ENCODE measurements around the gene PGRMC2. TPM values are rescaled to one million over a fixed set of nuclear protein-coding genes. Genes with fewer than 3 reads are reported as not detected.

PGRMC2 gene
- total RNA-seq, 1 donor from 2014 or later, result 28.3 TPM

DNA sequence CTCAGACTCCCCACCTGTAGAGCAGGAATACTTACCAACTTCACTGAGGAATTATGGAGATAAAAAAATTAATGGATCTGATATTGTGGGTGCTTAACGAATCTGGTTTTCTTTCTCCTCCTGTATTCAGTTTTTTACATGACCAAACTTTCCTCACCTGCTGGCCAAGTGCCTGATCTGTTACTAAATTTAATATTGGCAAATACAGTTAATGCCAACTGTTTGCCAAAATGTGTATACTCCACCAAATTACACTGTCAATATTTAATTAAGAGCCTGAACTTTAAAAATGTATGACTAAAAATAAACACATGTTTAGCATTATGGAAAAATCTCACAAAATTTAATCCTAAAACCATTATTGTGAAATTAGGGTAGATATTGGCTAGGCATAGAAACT lies 3.3 kb downstream of the PGRMC2 start:
- DNase-seq (no peak), ATAC-seq (ENCODE audit: low read depth) (no peak)
- H3K4me3 Mint-ChIP-seq, result no peak overlapping the region
- peaks cover 37% of the 10 kb centered on the region for H3K4me1 Mint-ChIP-seq
- H3K27me3 Mint-ChIP-seq, result no peaks in the 10 kb centered on the region
- POLR2A ChIA-PET, result no interaction called here
- TF ChIP-seq CTCF (IDR thresholded peaks at IDR 0.05), result no peak
- CTCF ChIA-PET, result no interaction called here
- intact Hi-C loops (cut with micrococcal nuclease), result no loop called here
- peaks cover 12% of the 10 kb centered on the region for H3K36me3 Mint-ChIP-seq (ENCODE audit: low read depth)
- no peaks in the 10 kb centered on the region for H3K9me3 Mint-ChIP-seq
- no peak overlapping the region for H3K27ac Mint-ChIP-seq

- POLR2A ChIA-PET, result no interaction called here
- H3K4me1 Mint-ChIP-seq, result peaks cover 33% of the 10 kb centered on the region
- no peak overlapping the region for H3K27ac Mint-ChIP-seq
- CTCF ChIA-PET, result no interaction called here
- H3K36me3 Mint-ChIP-seq (ENCODE audit: low read depth), result peaks cover 12% of the 10 kb centered on the region
- ATAC-seq (ENCODE audit: low read depth) (no peak), DNase-seq (no peak)
- H3K27me3 Mint-ChIP-seq, result no peaks in the 10 kb centered on the region
- intact Hi-C loops (cut with micrococcal nuclease), result no loop called here
- TF ChIP-seq CTCF (IDR thresholded peaks at IDR 0.05), result no peak
- H3K4me3 Mint-ChIP-seq, result no peak overlapping the region
- no peaks in the 10 kb centered on the region for H3K9me3 Mint-ChIP-seq
Measured at GRCh38 chr4:128283071-128283470, 4.5 kb downstream of the PGRMC2 start.

DNA sequence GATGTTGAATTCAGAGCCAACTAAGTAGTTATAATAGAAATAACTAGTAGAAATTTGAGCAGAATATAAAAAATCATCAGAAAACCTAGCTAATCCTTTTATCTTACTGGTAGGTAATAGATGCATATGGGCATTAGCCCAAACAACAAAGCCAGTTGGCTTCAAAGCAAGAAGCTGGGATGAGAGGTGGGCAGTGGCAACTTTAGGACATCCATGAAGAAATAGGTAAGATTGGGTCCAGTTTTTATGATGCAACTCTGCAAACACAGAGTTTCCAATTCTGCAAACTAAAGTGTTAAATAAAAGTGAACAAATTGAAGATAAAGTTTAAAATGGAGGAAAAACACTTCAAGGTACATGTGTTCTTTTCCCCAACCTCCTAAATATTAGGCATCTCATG lies 5.1 kb downstream of the PGRMC2 start:
- Mint-ChIP-seq H3K4me3 (no peak overlapping the region), H3K27me3 (no peaks in the 10 kb centered on the region), H3K4me1 (peaks cover 33% of the 10 kb centered on the region), H3K9me3 (no peaks in the 10 kb centered on the region), H3K36me3 (ENCODE audit: low read depth) (peaks cover 12% of the 10 kb centered on the region), H3K27ac (no peak overlapping the region)
- DNase-seq (no peak), ATAC-seq (ENCODE audit: low read depth) (no peak)
- ChIA-PET POLR2A (no interaction called here), CTCF (interaction anchor here (0.6 kb wide), 1 partner anchor 92 kb away, joined by 3 read pairs; no protein-coding TSS in a partner anchor)
- intact Hi-C loops (cut with micrococcal nuclease), result no loop called here
- no peak for TF ChIP-seq CTCF (IDR thresholded peaks at IDR 0.05)

GRCh38 chr4:128281354-128281753 lies 6.3 kb downstream of the PGRMC2 start:
- no peak overlapping the region for H3K27ac Mint-ChIP-seq
- no peak for TF ChIP-seq CTCF (IDR thresholded peaks at IDR 0.05)
- POLR2A ChIA-PET, result no interaction called here
- H3K4me1 Mint-ChIP-seq, result peaks cover 29% of the 10 kb centered on the region
- CTCF ChIA-PET, result no interaction called here
- no peak for ATAC-seq (ENCODE audit: low read depth)
- no peak for DNase-seq
- peaks cover 7% of the 10 kb centered on the region for H3K36me3 Mint-ChIP-seq (ENCODE audit: low read depth)
- intact Hi-C loops (cut with micrococcal nuclease), result no loop called here
- H3K27me3 Mint-ChIP-seq, result no peaks in the 10 kb centered on the region
- H3K9me3 Mint-ChIP-seq, result no peaks in the 10 kb centered on the region
- H3K4me3 Mint-ChIP-seq, result no peak overlapping the region

GRCh38 chr4:128279624-128280225 lies 7.9 kb downstream of the PGRMC2 start:
- CTCF ChIA-PET, result no interaction called here
- intact Hi-C loops (cut with micrococcal nuclease), result no loop called here
- POLR2A ChIA-PET, result no interaction called here

More at GRCh38 chr4:128279624-128280225, 7.9 kb downstream of the PGRMC2 start:
- no peaks in the 10 kb centered on the region for H3K9me3 Mint-ChIP-seq
- peaks cover 13% of the 10 kb centered on the region for H3K4me1 Mint-ChIP-seq
- H3K27ac Mint-ChIP-seq, result no peak overlapping the region
- no peak for ATAC-seq (ENCODE audit: low read depth)
- H3K36me3 Mint-ChIP-seq (ENCODE audit: low read depth), result peaks cover 7% of the 10 kb centered on the region
- no peak for DNase-seq
- no peaks in the 10 kb centered on the region for H3K27me3 Mint-ChIP-seq
- TF ChIP-seq CTCF (IDR thresholded peaks at IDR 0.05), result no peak
- H3K4me3 Mint-ChIP-seq, result no peak overlapping the region

Measured in activated B cell treated with CpG ODN at 0.5 μM for 24 hours (primary cell).